Prostate gland (tissue), 2 donors: ENCODE results near the gene MTAP.

Experiments used
- CTCF ChIP-seq, 4 experiments: fragments of 200-600 bp in 2 of 4; fragments of 450-650 bp in 2 of 4; sonication (generic) in 2 of 4; IDR thresholded peaks; 1 replicate in 3 of 4; 2 replicates in 1 of 4; pipeline ENCODE4 v1.5.1; 2016 to 2019; ENCODE audit warnings: antibody characterized with exemption in 4 of 4, mild to moderate bottlenecking in 2 of 4, moderate library complexity in 2 of 4
- POLR2A ChIP-seq: fragments of 450-650 bp; IDR thresholded peaks from one replicate; pipeline ENCODE4 v1.6.1; 2016; ENCODE audit warnings: antibody characterized with exemption, mild to moderate bottlenecking
- POLR2AphosphoS5 ChIP-seq: sonication (generic); formaldehyde crosslinking; IDR thresholded peaks from one replicate; pipeline ENCODE4 v1.6.1; 2017; ENCODE audit warnings: antibody characterized with exemption

- TF ChIP-seq CTCF (IDR thresholded peaks at IDR 0.05) = no peak
- TF ChIP-seq POLR2A = no peak
- TF ChIP-seq POLR2AphosphoS5 = no peak
These were observed 180.6 kb downstream of the MTAP start for GRCh38 chr9:21982861-21983560.
